Muscle layer of colon (tissue), 2 donors: ENCODE data around the gene IBA57.
A peak's percentile ranks its signal among the peaks of the same experiment; 100 is the strongest.

Experiments
- H3K27ac ChIP-seq: one replicate; pipeline ENCODE4 v1.7.0; 2013; ENCODE audit warnings: low read depth, mild to moderate bottlenecking, low read length, moderate library complexity
- H3K27me3 ChIP-seq, 2 donors: one replicate each; pipeline ENCODE4 v1.7.0; 2013; ENCODE audit warnings: low read length in 2 of 2, mild to moderate bottlenecking in 2 of 2; ENCODE audit not compliant: insufficient read depth in 2 of 2, control insufficient read depth in 1 of 2
- H3K36me3 ChIP-seq: one replicate; pipeline ENCODE4 v1.7.0; 2013; ENCODE audit warnings: mild to moderate bottlenecking, low read length; ENCODE audit not compliant: insufficient read depth
- H3K4me1 ChIP-seq: one replicate; pipeline ENCODE4 v1.7.0; 2013; ENCODE audit warnings: mild to moderate bottlenecking, low read length; ENCODE audit not compliant: insufficient read depth
- H3K4me3 ChIP-seq, 2 donors: one replicate each; pipeline ENCODE4 v1.7.0; 2013; ENCODE audit warnings: low read length in 2 of 2, low read depth in 1 of 2, mild to moderate bottlenecking in 1 of 2, moderate library complexity in 1 of 2
- H3K9ac ChIP-seq: one replicate; pipeline ENCODE4 v1.7.0; 2013; ENCODE audit warnings: low read length
- H3K9me3 ChIP-seq: one replicate; pipeline ENCODE4 v1.7.0; 2013; ENCODE audit warnings: mild to moderate bottlenecking, low read length
- donor health status: abdominal sarcoma.
- donor health status: Adenocarcinoma of cecum.

IBA57 gene

DNA sequence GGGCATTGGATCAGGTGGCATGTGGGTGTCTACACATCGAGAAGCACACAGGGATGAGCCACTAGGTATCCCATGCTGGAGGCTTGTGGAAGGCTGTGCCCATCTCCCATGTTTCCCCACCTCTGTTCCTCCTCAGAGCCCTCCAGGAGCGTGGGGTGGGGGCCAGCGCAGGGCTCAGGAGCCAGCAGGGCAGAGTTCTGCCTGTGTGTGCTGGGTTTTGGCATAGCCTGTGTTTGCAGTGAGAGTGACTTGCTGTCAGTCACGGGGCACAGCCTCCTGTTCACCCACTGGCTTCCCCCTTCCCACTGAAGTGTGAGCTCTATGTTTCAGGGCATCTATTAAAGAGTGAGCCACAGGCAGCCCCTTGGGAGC lies 10.4 kb downstream of the IBA57 start:
- H3K36me3 ChIP-seq: peaks cover 11% of the 10 kb centered on the region
- H3K9me3 ChIP-seq: no peaks in the 10 kb centered on the region
- no peak overlapping the region for H3K4me3 ChIP-seq
- H3K27me3 ChIP-seq: no peaks in the 10 kb centered on the region
- H3K27ac ChIP-seq: peak overlapping the region; percentile 28
- H3K9ac ChIP-seq: no peak overlapping the region
- peaks cover 19% of the 10 kb centered on the region for H3K4me1 ChIP-seq

DNA sequence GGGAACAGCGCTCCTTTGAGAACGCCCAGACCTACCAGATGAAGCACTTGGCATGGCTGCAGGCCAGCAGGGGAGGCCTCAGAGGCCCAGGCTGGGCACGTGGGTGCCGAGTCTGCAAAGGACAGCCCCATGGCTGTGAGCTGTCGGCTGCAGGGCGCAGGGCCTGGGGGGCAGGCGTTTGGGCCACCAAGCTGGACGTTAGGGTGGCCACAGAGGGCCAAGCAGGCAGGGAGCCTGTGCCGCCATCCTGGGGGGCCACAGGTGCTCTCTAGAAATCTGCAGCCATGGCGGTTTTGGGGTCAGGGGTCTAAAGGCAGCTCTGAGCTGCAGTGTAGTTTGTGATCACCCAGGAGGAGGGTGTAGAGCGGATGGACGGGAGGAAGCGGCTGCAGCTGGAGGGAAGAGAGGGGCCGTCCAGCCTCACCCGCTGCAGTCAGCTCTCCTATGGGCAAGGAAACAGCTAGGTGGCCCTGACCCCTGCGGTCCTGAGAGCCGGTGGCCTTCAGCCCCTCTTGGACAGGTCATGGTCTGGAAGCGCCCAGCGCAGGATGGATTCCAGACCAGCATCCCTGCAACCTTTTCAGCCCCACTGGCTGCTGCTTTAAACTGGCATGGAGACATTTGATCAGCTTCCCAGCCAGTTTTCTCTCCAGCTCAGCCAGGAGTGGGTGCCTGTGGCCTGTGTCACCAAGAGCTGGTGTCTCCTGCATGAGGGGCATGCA lies 11.0 kb downstream of the IBA57 start:
- no peaks in the 10 kb centered on the region for H3K27me3 ChIP-seq
- peaks cover 19% of the 10 kb centered on the region for H3K4me1 ChIP-seq
- H3K9ac ChIP-seq: no peak overlapping the region
- H3K27ac ChIP-seq: no peak overlapping the region
- no peaks in the 10 kb centered on the region for H3K9me3 ChIP-seq
- H3K36me3 ChIP-seq: peaks cover 11% of the 10 kb centered on the region
- no peak overlapping the region for H3K4me3 ChIP-seq

DNA sequence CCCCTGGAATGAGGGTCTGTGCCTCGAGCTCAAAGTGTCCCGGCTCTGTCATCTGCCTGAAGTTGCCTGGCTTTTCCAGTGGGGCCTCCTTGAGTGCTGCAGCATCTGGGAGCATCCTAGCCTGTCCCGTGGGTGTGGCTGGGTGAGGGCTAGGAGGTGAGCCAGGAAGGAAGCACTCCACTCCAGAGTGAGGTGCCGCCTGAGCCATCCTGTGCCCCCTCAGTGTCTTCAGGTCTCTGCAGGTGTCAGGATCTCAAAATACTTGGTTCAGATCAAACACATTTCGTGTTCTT lies 11.5 kb downstream of the IBA57 start:
- Histone ChIP-seq H3K4me3 (no peak overlapping the region), H3K9ac (no peak overlapping the region), H3K27ac (no peak overlapping the region), H3K36me3 (peaks cover 11% of the 10 kb centered on the region), H3K4me1 (peaks cover 19% of the 10 kb centered on the region), H3K9me3 (no peaks in the 10 kb centered on the region), H3K27me3 (no peaks in the 10 kb centered on the region)

DNA sequence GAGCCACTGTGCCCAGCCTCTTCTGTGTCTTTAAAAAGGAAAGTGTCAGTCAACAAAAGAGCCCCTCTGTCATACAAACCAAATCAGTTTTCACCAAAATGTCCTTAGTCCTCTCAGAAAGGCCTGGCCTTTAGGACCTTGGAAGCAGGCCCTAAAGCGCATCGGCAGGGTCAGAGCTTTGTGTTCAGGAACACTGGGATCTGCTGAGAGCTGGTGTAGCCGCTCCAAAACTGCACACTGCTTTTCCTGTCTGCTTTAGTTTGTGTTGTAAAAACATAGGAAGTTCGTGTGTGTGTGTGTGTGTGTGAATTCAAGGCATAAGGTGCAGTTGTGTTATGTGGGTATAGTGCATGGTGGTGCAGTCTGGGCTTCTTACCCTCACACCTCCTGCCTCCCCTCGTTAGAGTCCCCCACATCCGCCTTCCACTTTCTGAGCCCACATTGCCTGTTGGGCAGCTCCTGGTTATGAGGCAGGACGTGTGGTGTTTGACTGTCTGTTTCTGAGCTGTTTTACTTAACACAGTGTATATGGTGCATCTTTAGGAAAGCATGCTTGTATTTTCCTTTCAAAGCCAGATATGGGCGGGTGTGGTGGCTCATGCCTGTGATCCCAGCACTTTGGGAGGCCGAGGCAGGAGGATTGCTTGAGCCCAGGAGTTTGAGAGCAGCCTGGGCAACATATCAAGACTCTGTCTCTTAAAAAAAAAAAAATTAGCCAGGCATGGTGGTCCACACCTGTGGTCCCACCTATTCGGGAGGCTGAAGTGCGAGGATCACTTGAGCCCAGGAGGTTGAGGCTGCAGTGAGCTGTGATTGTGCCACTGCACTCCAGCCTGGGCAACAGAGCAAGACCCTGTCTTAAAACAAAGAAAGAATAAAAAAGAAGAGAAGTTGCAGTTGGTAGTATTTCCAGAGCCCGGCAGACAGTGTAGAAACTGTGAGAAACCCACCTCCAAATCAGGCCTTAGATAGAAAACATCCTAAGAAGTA lies 12.4 kb downstream of the IBA57 start:
- peak overlapping the region; percentile 55 for H3K27ac ChIP-seq

DNA sequence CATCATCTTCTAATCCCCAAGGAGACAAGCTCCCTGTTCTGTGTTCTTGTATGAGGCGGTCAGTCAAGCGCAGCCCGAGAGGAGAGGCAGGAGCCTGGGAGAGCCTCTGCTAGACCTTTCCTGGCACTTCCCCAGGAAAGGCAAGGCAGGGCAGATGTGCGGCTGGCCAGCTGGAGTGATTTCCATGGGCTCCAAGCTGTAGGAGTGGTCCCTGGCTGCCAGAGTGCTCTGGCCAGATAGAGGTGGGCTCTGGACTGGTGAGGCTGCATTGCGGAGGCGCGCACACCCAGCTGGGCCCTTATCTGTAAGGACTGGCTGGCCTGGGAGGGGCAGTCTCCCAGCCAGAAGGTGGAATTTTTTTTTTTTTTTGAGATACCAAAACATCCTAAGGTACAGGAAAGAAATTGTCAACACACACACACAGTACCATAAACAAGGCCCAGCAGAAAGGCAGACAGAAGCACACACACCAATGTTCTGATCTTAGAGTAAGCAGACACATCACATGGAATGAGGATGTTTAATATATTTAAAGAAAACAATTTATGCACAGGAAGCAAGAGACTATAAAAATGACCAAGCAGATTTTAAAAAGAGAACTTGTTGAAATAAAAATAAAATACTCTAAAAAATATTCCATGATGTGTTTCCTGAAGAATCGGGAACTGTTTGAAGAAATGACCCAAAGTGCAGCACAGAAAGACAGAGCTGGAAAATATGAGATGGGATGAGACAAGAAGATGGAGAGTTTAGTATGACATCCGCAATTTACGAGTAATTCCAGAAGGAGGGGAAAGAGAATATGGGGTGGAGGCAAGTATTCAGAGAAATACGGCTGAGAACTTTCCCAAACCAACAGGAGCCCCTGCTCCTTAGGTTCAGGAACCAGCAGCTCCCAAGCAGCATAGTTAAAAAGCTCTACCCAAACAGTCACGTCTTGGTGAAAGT lies 13.4 kb downstream of the IBA57 start:
- Histone ChIP-seq H3K9me3 (no peaks in the 10 kb centered on the region), H3K36me3 (peaks cover 11% of the 10 kb centered on the region), H3K9ac (no peak overlapping the region), H3K27me3 (no peaks in the 10 kb centered on the region), H3K27ac (peak overlapping the region; percentile 55), H3K4me3 (no peak overlapping the region), H3K4me1 (peaks cover 19% of the 10 kb centered on the region)

More for the DNA sequence above, 12.4 kb downstream of the IBA57 start:
- H3K9ac ChIP-seq: no peak overlapping the region
- H3K27me3 ChIP-seq: no peaks in the 10 kb centered on the region
- no peaks in the 10 kb centered on the region for H3K9me3 ChIP-seq
- no peak overlapping the region for H3K4me3 ChIP-seq
- H3K36me3 ChIP-seq: peaks cover 11% of the 10 kb centered on the region
- peaks cover 19% of the 10 kb centered on the region for H3K4me1 ChIP-seq

DNA sequence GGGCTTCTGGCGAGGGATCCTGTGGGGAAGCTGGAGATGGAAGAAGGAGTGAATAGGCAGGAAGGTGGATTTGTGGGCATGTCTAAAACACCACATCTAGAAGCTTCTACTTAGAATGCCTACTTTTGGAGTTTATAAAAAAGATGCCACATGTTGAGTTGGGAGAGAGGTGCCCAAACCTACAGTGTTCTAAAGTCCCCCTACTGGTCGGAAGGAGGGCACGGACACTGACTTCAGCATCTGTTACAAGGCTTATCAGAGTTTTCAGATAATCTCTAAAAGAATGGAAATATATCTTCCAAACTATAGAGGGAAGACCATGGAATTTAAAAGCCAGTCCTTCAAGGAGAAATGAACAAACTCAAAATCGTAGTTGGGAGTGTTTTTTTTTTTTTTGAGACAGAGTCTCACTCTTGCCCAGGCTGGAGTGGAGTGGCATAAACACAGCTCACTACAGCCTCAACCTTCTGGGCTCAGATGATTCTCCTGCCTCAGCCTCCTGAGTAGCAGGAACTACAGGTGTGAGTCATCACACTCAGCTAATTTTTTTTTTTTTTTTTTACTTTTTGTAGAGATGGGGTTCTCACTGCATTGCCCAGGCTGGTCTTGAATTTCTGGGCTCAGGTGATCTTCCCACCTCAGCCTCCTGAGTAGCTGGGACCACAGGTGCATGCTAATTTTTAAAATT lies 14.8 kb downstream of the IBA57 start:
- no peaks in the 10 kb centered on the region for H3K9me3 ChIP-seq
- H3K27ac ChIP-seq: no peak overlapping the region

DNA sequence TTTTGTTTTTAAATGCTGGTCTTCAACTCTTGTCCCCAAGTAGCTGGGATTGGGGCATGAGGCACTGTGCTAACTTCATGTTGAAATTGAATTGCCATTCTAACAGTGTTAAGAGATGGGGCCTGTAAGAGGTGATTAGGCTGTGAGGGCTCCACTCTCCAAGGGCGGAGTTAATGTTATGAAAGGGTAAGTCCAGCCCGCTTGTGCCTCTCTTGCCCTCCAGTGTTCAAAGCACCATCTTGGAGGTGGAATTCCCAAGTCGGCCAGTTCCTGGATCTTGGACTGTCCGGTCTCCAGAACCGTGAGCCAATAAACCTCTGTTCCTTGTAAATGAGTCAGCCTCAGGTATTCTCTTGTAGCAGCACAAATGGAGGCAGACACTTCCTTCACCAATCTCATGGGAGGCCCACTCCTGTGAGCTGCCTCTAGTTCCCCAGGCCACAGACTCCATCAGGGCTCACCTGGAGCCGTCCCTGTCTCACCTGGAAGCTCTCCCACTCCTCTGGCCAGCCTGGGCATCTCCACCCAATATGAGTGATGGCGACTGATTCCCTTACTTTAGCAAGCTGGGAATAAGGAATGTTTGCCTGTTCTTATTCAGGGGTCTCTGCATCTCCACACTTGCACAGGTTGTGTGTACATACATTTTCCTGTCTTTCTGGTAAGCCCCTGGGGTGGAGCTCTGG lies 15.5 kb downstream of the IBA57 start:
- no peak overlapping the region for H3K4me3 ChIP-seq
- no peaks in the 10 kb centered on the region for H3K9me3 ChIP-seq
- no peak overlapping the region for H3K9ac ChIP-seq
- no peak overlapping the region for H3K27ac ChIP-seq
- peaks cover 11% of the 10 kb centered on the region for H3K4me1 ChIP-seq
- no peaks in the 10 kb centered on the region for H3K27me3 ChIP-seq
- no peaks in the 10 kb centered on the region for H3K36me3 ChIP-seq

More for the DNA sequence above, 14.8 kb downstream of the IBA57 start:
- Histone ChIP-seq H3K4me3 (no peak overlapping the region), H3K4me1 (peaks cover 18% of the 10 kb centered on the region), H3K36me3 (peaks cover 7% of the 10 kb centered on the region), H3K27me3 (no peaks in the 10 kb centered on the region), H3K9ac (no peak overlapping the region)

DNA sequence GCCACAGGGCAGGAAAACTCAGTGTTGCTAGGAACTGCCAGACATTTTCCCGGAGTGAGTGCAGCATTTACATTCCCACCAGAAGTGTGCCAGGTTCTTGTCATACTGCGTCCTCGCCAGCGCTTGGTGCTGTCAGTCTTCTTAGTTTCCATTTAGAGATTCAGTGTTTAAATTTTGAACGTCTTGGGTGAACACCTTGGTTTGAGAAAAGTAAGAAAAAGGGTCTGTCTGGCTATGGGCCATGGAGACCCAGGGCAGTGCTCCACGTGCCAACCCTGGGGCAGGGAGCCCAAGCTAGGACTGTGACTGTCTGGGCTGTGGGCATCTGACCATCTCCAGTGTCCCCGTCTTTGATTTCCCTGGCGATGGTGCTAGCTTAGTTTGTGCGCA lies 16.0 kb downstream of the IBA57 start:
- no peak overlapping the region for H3K4me3 ChIP-seq
- peaks cover 6% of the 10 kb centered on the region for H3K4me1 ChIP-seq
- no peak overlapping the region for H3K9ac ChIP-seq
- no peaks in the 10 kb centered on the region for H3K9me3 ChIP-seq
- no peak overlapping the region for H3K27ac ChIP-seq
- H3K27me3 ChIP-seq: no peaks in the 10 kb centered on the region
- no peaks in the 10 kb centered on the region for H3K36me3 ChIP-seq

DNA sequence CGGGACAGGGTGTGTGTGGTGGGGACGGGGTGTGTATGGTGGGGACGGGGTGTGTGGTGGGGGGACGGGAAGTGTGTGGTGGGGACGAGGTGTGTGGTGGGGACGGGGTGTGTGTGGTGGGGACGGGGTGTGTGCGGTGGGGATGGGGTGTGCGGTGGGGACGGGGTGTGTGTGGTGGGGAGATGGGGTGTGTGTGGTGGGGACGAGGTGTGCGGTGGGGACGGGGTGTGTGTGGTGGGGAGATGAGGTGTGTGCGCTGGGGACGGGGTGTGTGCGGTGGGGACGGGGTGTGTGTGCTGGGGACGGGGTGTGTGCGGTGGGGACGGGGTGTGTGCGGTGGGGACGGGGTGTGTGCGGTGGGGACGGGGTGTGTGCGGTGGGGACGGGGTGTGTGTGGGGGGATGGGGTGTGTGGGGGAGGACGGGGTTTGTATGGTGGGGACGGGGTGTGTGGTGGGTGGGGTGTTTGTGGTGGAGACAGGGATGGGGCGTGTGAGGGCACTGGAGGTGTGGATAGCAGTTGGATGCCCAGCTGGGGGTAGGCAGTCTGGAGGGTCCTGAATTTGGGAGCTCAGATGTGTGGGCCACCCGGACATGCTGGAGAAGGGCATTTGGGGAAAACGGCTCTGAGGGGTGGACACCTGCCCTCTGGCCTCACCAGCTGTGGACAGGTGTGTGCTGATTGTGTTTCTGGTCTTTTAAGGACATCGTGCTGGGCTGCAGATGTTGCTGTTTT lies 16.9 kb downstream of the IBA57 start:
- Histone ChIP-seq H3K36me3 (no peaks in the 10 kb centered on the region), H3K27ac (no peak overlapping the region), H3K9ac (no peak overlapping the region), H3K9me3 (no peaks in the 10 kb centered on the region), H3K27me3 (no peaks in the 10 kb centered on the region), H3K4me1 (peaks cover 6% of the 10 kb centered on the region), H3K4me3 (no peak overlapping the region)

DNA sequence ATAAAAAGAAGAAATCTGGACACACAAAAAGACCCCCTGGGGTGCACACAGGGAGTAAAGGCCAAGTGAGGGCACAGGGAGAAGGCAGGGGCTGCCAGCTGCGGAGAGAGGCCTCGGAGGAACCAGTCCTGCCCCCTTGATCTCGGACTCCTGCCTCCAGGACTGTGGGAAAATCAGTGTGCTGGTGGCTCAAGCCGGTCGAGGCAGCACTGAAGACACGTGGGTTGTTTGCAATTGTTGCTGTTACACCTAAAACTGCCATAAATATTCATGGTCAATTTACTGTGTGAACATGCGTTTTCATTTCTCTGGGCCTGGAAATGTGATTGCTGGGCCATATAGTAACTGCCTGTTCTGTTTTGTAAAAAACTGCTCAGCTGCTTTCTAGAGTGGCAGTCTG lies 18.5 kb downstream of the IBA57 start:
- no peak overlapping the region for H3K27ac ChIP-seq

More for the DNA sequence above, 18.5 kb downstream of the IBA57 start:
- H3K27me3 ChIP-seq: no peaks in the 10 kb centered on the region
- H3K36me3 ChIP-seq: no peaks in the 10 kb centered on the region
- H3K9me3 ChIP-seq: no peaks in the 10 kb centered on the region
- no peak overlapping the region for H3K9ac ChIP-seq
- no peak overlapping the region for H3K4me3 ChIP-seq
- no peaks in the 10 kb centered on the region for H3K4me1 ChIP-seq
